ENCODE results near the gene FTL.

DNA sequence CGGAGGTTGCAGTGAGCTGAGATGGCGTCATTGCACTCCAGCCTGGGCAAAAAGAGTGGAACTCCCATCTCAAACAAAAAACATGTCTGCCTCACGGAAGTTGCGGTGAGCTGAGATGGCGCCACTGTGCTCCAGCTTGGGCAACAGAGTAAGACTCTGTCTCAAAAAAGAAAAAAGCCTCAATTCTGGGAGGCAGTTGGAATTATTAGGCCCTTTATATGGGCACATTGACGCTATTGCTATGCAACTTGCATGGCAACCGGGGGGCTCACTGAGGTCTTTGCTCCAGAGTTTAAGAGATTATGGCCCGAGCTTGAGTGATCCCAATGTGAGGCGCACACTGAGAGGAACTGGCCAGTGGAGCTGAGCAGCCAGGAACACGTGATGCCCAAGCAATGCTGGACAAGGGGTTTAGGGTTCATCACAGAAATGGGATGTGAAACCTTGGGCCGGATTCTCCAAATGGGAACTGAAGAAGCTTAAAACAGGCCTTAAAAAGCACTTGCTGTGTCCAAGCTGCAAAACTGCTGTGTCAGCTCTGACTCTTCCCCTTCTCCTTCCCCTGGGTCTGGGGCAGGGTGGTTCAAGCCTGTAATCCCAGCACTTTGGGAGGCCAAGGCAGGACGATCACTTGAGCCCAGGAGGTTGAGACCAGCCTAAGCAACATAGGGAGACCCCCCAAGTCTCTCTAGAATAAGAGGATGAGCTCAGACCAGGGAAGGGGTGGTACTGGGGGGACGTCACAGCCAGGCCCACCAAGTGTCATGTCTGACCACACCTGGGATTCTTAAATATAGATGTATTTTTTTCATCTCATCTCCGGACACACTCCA, 2.5 kb downstream of the FTL start:
- TF ChIP-seq, protein P1, sequence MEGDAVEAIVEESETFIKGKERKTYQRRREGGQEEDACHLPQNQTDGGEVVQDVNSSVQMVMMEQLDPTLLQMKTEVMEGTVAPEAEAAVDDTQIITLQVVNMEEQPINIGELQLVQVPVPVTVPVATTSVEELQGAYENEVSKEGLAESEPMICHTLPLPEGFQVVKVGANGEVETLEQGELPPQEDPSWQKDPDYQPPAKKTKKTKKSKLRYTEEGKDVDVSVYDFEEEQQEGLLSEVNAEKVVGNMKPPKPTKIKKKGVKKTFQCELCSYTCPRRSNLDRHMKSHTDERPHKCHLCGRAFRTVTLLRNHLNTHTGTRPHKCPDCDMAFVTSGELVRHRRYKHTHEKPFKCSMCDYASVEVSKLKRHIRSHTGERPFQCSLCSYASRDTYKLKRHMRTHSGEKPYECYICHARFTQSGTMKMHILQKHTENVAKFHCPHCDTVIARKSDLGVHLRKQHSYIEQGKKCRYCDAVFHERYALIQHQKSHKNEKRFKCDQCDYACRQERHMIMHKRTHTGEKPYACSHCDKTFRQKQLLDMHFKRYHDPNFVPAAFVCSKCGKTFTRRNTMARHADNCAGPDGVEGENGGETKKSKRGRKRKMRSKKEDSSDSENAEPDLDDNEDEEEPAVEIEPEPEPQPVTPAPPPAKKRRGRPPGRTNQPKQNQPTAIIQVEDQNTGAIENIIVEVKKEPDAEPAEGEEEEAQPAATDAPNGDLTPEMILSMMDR (IDR thresholded peaks at IDR 0.05) = no peak
- TF ChIP-seq POLR2A (IDR thresholded peaks at IDR 0.05) = peak in 1 of 3 donors; percentile 35
